Spinal cord (tissue), 10 donors: Measurements from ENCODE around the gene ZC3H18. TPM values are rescaled to one million over a fixed set of nuclear protein-coding genes. Genes with fewer than 3 reads are reported as not detected.

Experiments used
- DNase-seq, 6 donors: peaks; one replicate each; pipeline versions ENCODE4 v3.0.0 to v3.0.0-alpha.2; 2013 to 2015; ENCODE audit warnings: low spot score in 6 of 6, low read depth in 4 of 6
- H3K27ac ChIP-seq: one replicate; pipeline ENCODE4 v1.5.1; 2013; ENCODE audit warnings: low read depth, low read length, control low read depth
- H3K27me3 ChIP-seq: one replicate; pipeline ENCODE4 v1.6.1; 2013; ENCODE audit warnings: low read length; ENCODE audit not compliant: control insufficient read depth, insufficient read depth
- H3K36me3 ChIP-seq: one replicate; pipeline ENCODE4 v1.6.1; 2013; ENCODE audit warnings: low read length; ENCODE audit not compliant: control insufficient read depth, insufficient read depth
- H3K4me1 ChIP-seq: one replicate; pipeline ENCODE4 v1.6.1; 2013; ENCODE audit warnings: low read length; ENCODE audit not compliant: control insufficient read depth, insufficient read depth
- H3K4me3 ChIP-seq: one replicate; pipeline ENCODE4 v1.5.1; 2013; ENCODE audit warnings: low read depth, low read length, control low read depth
- H3K9me3 ChIP-seq: one replicate; pipeline ENCODE4 v1.6.1; 2013; ENCODE audit warnings: low read length; ENCODE audit not compliant: control insufficient read depth, insufficient read depth
- WGBS: methylation state at CpG from one replicate; pipeline ENCODE4 v1.1.5; 2013; ENCODE audit warnings: missing lambda C conversion rate; ENCODE audit not compliant: insufficient coverage; 5-methylcytosine and 5-hydroxymethylcytosine counted together
- polyA plus RNA-seq, 2 donors: library from polyadenylated mRNA; unstranded; fragments of 120-200 nt; gene quantifications; one replicate each; pipeline ENCODE4 v1.2.1, GENCODE V29; 2013; ENCODE audit not compliant: insufficient read length in 2 of 2
- total RNA-seq, 2 donors: library from RNA; depleted of rRNA in 1 of 2; stranded (reverse); fragments of 120-200 nt in 1 of 2; fragments of >200 nt in 1 of 2; gene quantifications; one replicate each; pipeline versions ENCODE4 v1.2.3 to v1.2.4, GENCODE V29; 2013 to 2014
- donor health status: healthy.

ZC3H18 gene
- total and polyA plus RNA-seq, 4 donors: 9.1 to 46.4 (median 28.5) TPM

- 97% methylated on average over 11 of the region's 11 CpGs for WGBS
- H3K9me3 ChIP-seq: no peaks in the 10 kb centered on the region
- no peak overlapping the region for H3K27ac ChIP-seq
- no peak for DNase-seq
- H3K27me3 ChIP-seq: no peaks in the 10 kb centered on the region
- H3K36me3 ChIP-seq: peaks cover 71% of the 10 kb centered on the region
- H3K4me3 ChIP-seq: no peak overlapping the region
- peaks cover 7% of the 10 kb centered on the region for H3K4me1 ChIP-seq
Observed at GRCh38 chr16:88589441-88589840, 19.2 kb downstream of the ZC3H18 start.

GRCh38 chr16:88591577-88592021 lies 21.4 kb downstream of the ZC3H18 start:
- Histone ChIP-seq H3K27ac (no peak overlapping the region), H3K9me3 (no peaks in the 10 kb centered on the region), H3K36me3 (peaks cover 62% of the 10 kb centered on the region), H3K4me1 (peaks cover 9% of the 10 kb centered on the region), H3K4me3 (no peak overlapping the region), H3K27me3 (no peaks in the 10 kb centered on the region)
- DNase-seq: peak in 1 of 6 donors; percentile 26
- WGBS: 88% methylated on average over 10 of the region's 10 CpGs

GRCh38 chr16:88593061-88593460 lies 22.9 kb downstream of the ZC3H18 start:
- no peak for DNase-seq
- H3K27ac ChIP-seq: no peak overlapping the region
- H3K4me3 ChIP-seq: no peak overlapping the region
- H3K9me3 ChIP-seq: no peaks in the 10 kb centered on the region
- 92% methylated on average over 7 of the region's 12 CpGs for WGBS
- H3K27me3 ChIP-seq: no peaks in the 10 kb centered on the region
- H3K4me1 ChIP-seq: peaks cover 9% of the 10 kb centered on the region
- peaks cover 54% of the 10 kb centered on the region for H3K36me3 ChIP-seq

- Histone ChIP-seq H3K27ac (no peak overlapping the region), H3K4me1 (peaks cover 9% of the 10 kb centered on the region), H3K27me3 (no peaks in the 10 kb centered on the region), H3K9me3 (no peaks in the 10 kb centered on the region), H3K36me3 (peaks cover 54% of the 10 kb centered on the region), H3K4me3 (no peak overlapping the region)
- 51% methylated on average over 11 of the region's 11 CpGs for WGBS
- DNase-seq: peak in 1 of 6 donors; percentile 24
Observed at GRCh38 chr16:88593489-88593888, 23.3 kb downstream of the ZC3H18 start.

- no peaks in the 10 kb centered on the region for H3K27me3 ChIP-seq
- no peak for DNase-seq
- no peak overlapping the region for H3K27ac ChIP-seq
- peaks cover 12% of the 10 kb centered on the region for H3K4me1 ChIP-seq
- no peaks in the 10 kb centered on the region for H3K9me3 ChIP-seq
- H3K4me3 ChIP-seq: no peak overlapping the region
- 50% methylated on average over 1 of the region's 6 CpGs for WGBS
- peaks cover 55% of the 10 kb centered on the region for H3K36me3 ChIP-seq
Observed at GRCh38 chr16:88593910-88594309, 23.7 kb downstream of the ZC3H18 start.

- Histone ChIP-seq H3K36me3 (peaks cover 58% of the 10 kb centered on the region), H3K4me1 (peaks cover 14% of the 10 kb centered on the region), H3K27ac (no peak overlapping the region)
Observed at GRCh38 chr16:88595101-88595500, 24.9 kb downstream of the ZC3H18 start.

GRCh38 chr16:88595921-88596320 lies 25.7 kb downstream of the ZC3H18 start:
- Histone ChIP-seq H3K9me3 (no peaks in the 10 kb centered on the region), H3K4me3 (no peak overlapping the region), H3K27me3 (no peaks in the 10 kb centered on the region), H3K36me3 (peaks cover 59% of the 10 kb centered on the region), H3K27ac (no peak overlapping the region), H3K4me1 (peaks cover 14% of the 10 kb centered on the region)
- 87% methylated on average over 7 of the region's 10 CpGs for WGBS
- DNase-seq: no peak

More at GRCh38 chr16:88595101-88595500, 24.9 kb downstream of the ZC3H18 start:
- Histone ChIP-seq H3K4me3 (no peak overlapping the region), H3K9me3 (no peaks in the 10 kb centered on the region), H3K27me3 (no peaks in the 10 kb centered on the region)
- 90% methylated on average over 4 of the region's 6 CpGs for WGBS
- no peak for DNase-seq

GRCh38 chr16:88596483-88596882 lies 26.3 kb downstream of the ZC3H18 start:
- Histone ChIP-seq H3K27me3 (no peaks in the 10 kb centered on the region), H3K4me3 (no peak overlapping the region), H3K36me3 (peaks cover 59% of the 10 kb centered on the region), H3K9me3 (no peaks in the 10 kb centered on the region), H3K4me1 (peaks cover 14% of the 10 kb centered on the region), H3K27ac (no peak overlapping the region)
- no peak for DNase-seq
- 80% methylated on average over 2 of the region's 3 CpGs for WGBS

GRCh38 chr16:88597856-88598491 lies 27.8 kb downstream of the ZC3H18 start:
- H3K36me3 ChIP-seq: peaks cover 69% of the 10 kb centered on the region

GRCh38 chr16:88599092-88599733 lies 29.0 kb downstream of the ZC3H18 start:
- peak in 1 of 6 donors; percentile 33 for DNase-seq
- H3K27me3 ChIP-seq: no peaks in the 10 kb centered on the region
- 87% methylated on average over 12 of the region's 14 CpGs for WGBS
- H3K4me1 ChIP-seq: peaks cover 7% of the 10 kb centered on the region
- H3K4me3 ChIP-seq: no peak overlapping the region
- H3K36me3 ChIP-seq: peaks cover 64% of the 10 kb centered on the region
- H3K9me3 ChIP-seq: no peaks in the 10 kb centered on the region
- no peak overlapping the region for H3K27ac ChIP-seq

More at GRCh38 chr16:88597856-88598491, 27.8 kb downstream of the ZC3H18 start:
- Histone ChIP-seq H3K27me3 (no peaks in the 10 kb centered on the region), H3K4me1 (peaks cover 14% of the 10 kb centered on the region), H3K9me3 (no peaks in the 10 kb centered on the region), H3K4me3 (no peak overlapping the region), H3K27ac (no peak overlapping the region)
- DNase-seq: no peak
- WGBS: 90% methylated on average over 18 of the region's 21 CpGs
